Measurements from ENCODE around the gene FBLN2.

FBLN2 gene

GRCh38 chr3:13652728-13653127 lies 103.8 kb downstream of the FBLN2 start:
- DNase-seq, result no peak

GRCh38 chr3:13653631-13654279 lies 104.8 kb downstream of the FBLN2 start:
- no peak for DNase-seq

- DNase-seq, result no peak
Measured at GRCh38 chr3:13654330-13655060, 105.6 kb downstream of the FBLN2 start.

GRCh38 chr3:13655061-13655913 lies 106.4 kb downstream of the FBLN2 start:
- DNase-seq, result no peak

- DNase-seq, result no peak
Measured at GRCh38 chr3:13656584-13657301, 107.8 kb downstream of the FBLN2 start.

GRCh38 chr3:13657660-13658435 lies 108.9 kb downstream of the FBLN2 start:
- DNase-seq, result no peak

GRCh38 chr3:13658681-13659080 lies 109.8 kb downstream of the FBLN2 start:
- DNase-seq, result no peak

GRCh38 chr3:13659221-13659969 lies 110.5 kb downstream of the FBLN2 start:
- DNase-seq, result no peak

- DNase-seq, result no peak
Measured at GRCh38 chr3:13660042-13660874, 111.3 kb downstream of the FBLN2 start.

- DNase-seq, result no peak
Measured at GRCh38 chr3:13661121-13661520, 112.2 kb downstream of the FBLN2 start.

- no peak for DNase-seq
Measured at GRCh38 chr3:13662238-13662847, 113.4 kb downstream of the FBLN2 start.

GRCh38 chr3:13663781-13664535 lies 115.0 kb downstream of the FBLN2 start:
- DNase-seq, result no peak

- DNase-seq, result no peak
Measured at GRCh38 chr3:13665582-13666226, 116.8 kb downstream of the FBLN2 start.

GRCh38 chr3:13666227-13666619 lies 117.3 kb downstream of the FBLN2 start:
- no peak for DNase-seq

- no peak for DNase-seq
Measured at GRCh38 chr3:13666781-13667709, 118.1 kb downstream of the FBLN2 start.

GRCh38 chr3:13668136-13668535 lies 119.2 kb downstream of the FBLN2 start:
- no peak for DNase-seq

- no peak for DNase-seq
Measured at GRCh38 chr3:13669457-13669856, 120.5 kb downstream of the FBLN2 start.

- DNase-seq, result no peak
Measured at GRCh38 chr3:13670292-13670691, 121.4 kb downstream of the FBLN2 start.
